Prostate gland (tissue), 2 donors: ENCODE results near the gene MEPCE.

Source experiments
- POLR2A ChIP-seq: fragments of 450-650 bp; IDR thresholded peaks from one replicate; pipeline ENCODE4 v1.6.1; 2016; ENCODE audit warnings: antibody characterized with exemption, mild to moderate bottlenecking
- POLR2AphosphoS5 ChIP-seq: sonication (generic); formaldehyde crosslinking; IDR thresholded peaks from one replicate; pipeline ENCODE4 v1.6.1; 2017; ENCODE audit warnings: antibody characterized with exemption
- TF ChIP-seq, protein P1 (sequence below), 4 experiments: fragments of 200-600 bp in 2 of 4; fragments of 450-650 bp in 2 of 4; sonication (generic) in 2 of 4; IDR thresholded peaks; 1 replicate in 3 of 4; 2 replicates in 1 of 4; pipeline ENCODE4 v1.5.1; 2016 to 2019; ENCODE audit warnings: antibody characterized with exemption in 4 of 4, mild to moderate bottlenecking in 2 of 4, moderate library complexity in 2 of 4

DNA sequence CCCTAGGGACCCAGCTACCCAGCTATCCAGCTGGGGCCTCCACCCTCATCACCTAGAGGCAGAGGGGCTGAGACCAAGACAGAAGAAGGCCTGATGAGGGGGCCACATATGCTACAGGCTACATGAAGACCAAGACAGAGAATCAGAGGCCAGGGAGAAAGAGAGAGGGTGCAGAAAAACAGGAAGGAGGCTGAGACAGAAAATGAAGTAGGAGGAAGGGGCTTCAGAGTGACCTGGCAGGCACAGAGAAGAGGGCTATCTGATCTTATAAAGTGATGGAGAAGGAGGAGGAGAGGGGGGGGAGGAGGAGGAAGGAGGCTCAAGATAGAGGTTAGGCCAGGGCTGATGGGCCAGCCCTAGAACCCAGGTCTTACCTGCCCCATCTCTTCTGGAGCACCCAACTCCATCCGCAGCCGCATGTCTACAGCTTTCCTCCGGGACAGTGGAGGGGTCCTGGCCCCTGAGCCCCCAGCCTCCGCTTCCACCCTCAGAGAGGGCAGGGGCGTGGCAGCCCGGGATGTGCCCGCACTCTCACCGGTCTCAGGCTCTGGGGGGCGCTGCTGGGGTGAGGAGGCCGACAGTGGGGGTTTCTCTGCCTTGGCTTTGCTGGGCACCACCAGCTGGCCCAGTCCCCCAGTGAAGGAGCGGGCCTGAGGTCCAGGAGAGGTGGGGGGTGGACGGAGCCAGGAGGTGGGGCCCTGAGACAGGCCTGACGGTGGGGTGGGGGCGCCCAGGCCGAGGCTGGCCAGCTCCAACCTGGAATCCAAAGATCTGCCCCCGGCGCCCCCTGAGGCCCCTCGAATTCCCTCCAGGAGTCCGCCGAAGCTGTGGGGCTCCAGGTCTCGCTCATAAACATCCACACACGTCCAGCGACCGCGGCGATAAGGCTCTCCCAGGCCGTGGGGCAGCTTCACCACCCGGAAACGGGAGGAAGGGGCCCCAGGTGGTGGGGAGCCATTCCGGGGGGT is 47.6 kb downstream of the MEPCE start:
- TF ChIP-seq, protein P1, sequence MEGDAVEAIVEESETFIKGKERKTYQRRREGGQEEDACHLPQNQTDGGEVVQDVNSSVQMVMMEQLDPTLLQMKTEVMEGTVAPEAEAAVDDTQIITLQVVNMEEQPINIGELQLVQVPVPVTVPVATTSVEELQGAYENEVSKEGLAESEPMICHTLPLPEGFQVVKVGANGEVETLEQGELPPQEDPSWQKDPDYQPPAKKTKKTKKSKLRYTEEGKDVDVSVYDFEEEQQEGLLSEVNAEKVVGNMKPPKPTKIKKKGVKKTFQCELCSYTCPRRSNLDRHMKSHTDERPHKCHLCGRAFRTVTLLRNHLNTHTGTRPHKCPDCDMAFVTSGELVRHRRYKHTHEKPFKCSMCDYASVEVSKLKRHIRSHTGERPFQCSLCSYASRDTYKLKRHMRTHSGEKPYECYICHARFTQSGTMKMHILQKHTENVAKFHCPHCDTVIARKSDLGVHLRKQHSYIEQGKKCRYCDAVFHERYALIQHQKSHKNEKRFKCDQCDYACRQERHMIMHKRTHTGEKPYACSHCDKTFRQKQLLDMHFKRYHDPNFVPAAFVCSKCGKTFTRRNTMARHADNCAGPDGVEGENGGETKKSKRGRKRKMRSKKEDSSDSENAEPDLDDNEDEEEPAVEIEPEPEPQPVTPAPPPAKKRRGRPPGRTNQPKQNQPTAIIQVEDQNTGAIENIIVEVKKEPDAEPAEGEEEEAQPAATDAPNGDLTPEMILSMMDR (IDR thresholded peaks at IDR 0.05), result peak in 2 of 4 experiments; percentile 28 to 31
- TF ChIP-seq POLR2A (no peak), POLR2AphosphoS5 (no peak)
